Ramos (cell line): ENCODE measurements around the gene PARP8.

ENCODE experiments used
- in situ Hi-C: fragments of 300-500 bp; cut with MboI; formaldehyde crosslinking; loops from one replicate; pipeline ENCODE4 v1.14.3; 2022; ENCODE audit warnings: low sequenced_read_pairs; ENCODE audit not compliant: unreplicated experiment

The PARP8 gene

DNA sequence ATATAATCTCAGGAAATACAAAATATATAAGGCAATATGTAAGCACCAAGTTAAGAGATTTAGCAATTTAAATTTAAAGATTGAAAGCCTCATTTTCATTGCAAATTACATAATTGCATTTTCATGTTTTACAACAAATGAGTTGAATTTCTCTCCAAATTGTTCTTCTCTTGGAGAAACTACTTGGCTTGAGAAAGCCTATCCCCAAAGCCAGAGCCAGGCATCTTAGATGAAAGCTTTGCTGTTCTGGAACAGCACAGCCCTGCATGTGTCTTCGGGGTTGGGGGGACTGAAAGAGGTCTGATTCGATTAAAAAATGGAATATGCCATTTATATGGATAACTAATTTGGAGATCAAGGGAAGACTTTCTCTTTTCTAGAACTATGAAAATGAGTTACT, 212.0 kb downstream of the PARP8 start:
- in situ Hi-C loops, result no loop called here

DNA sequence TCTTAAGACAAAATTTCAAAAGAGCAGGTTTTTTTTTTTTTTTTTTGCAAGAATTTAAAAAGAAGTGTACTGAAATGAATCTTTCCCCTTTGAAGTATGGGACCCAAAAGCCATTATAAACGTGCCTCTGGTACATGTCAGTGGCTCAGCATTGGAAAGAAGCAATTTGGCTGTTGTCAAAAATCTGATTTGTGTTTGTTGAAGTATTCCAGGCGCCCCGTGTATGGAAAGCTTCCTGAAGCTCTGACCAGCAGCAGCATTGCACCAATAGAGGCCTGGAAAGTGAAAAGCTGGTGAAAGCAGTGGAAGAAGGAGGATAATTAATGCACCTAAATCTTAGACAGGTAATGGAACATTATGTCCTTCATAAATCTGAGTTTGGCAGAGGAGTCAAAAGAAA, 215.0 kb downstream of the PARP8 start:
- in situ Hi-C loops, result no loop called here

DNA sequence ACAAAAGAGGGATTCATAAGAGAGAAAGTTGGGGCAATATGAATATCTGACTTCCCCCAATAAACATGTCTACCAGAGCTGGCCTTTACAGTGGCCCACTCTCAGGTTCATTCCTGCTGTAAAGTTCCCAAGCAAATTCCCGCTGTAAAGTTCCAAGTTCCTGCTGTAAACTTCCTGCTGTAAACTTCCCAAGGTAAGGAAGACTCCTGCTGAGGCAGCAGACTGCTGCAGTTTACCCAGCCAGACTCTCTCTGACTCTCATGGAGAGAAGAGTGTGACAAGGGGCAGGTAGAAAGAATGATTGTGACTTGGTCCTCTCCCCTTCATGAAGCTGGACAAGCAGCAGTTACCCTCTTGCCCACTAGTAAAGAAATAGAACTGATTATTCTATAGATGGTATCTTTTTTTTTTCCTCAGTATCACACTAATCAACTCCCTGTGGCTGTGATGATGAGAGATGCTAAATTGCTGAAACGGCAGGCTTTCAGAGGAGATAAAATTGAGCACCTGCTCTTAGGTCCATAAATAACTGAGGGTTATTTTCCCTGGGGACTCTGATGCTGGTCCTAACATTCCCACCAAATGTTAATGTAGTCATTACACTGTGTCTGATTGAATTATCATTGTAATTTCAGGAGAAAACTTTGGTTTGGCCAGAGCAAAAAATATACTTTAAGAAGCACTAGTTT, 220.4 kb downstream of the PARP8 start:
- in situ Hi-C loops, result no loop called here

DNA sequence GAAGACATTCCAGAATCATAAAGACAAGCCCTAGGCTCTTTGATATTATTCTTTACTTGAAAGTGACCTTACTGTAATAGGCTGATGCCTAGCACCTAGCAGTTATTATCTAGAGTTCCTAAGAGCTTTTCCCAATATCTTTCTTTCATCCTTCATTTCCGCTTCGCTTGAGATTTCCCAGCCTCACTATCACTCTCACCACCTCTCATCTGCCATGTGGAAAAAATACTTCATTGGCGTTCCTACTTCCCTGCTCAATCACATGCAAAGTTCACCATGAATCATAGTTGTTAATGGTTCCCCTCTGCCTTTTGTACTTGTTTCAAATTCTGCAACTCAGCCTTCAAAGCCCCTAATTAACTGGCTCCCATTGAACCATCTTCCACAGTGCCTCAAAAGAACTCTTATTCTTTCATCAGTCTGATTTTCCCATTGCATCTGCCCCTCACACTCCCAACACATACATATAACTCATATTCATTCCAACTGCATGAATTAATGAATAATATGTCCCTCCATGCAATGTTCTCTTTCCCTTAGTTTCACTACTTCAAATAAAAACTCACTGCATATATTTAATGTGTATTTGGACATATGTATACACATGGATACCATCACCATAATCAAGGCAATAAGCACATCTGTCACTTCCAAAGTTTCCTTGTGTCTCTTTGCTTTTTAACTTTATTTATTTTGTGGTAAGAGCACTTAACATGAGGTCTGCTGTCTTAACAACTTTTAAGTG, 221.6 kb downstream of the PARP8 start:
- in situ Hi-C loops, result no loop called here

DNA sequence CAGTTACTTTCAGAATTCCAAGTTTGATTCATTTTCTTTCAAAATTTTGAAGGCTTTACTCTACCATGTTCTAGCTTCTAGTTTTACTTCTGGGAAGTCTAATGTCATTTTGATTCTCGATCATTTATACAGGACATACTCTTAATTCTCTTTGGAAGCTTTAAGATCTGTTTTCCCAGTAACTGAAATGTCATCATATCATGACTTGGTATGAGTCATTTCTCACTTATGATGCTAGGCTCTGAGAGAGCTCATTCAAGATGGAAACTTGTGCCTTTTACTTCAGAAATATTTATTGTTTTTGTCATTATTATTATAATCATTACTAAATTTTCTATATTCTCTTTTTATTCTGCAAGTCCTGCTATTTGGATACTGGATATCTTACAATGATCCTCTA, 222.3 kb downstream of the PARP8 start:
- in situ Hi-C loops, result no loop called here

DNA sequence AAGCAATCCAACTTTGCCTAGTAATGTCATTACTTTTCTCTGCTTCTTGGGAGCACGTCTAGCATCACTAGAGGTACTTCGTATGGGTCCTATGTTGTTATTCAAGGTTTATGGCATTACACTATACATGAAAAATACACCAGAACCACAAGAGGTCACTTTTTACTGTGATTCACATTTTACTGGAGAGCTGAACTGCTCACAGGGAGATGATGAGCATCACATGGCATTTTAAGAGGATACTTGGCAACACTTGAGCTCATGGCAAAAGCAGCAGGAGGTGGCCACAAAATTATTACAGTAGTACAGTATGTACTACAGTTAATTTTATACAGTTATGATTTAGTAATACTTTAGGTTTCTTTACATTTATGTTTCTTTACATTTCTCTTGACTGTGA, 223.4 kb downstream of the PARP8 start:
- in situ Hi-C loops, result no loop called here
